Heart right ventricle (tissue), 16 donors: ENCODE measurements around the gene PTPRN2. TPM values are rescaled to one million over a fixed set of nuclear protein-coding genes. Genes with fewer than 3 reads are reported as not detected.
"Not testable (repeated sequence)": the region's sequence is repeated elsewhere in the genome, so short reads cannot be mapped to it uniquely, and the experiment has no call there.

Experiments used
- ATAC-seq, 8 donors: fragments of 200-7000 bp; cut with Tn5 transposase; one replicate each; pipeline ENCODE4 v1.9.1; 2020; ENCODE audit warnings: mild to moderate bottlenecking in 8 of 8, moderate library complexity in 8 of 8, moderate number of reproducible peaks in 1 of 8
- DNase-seq, 2 donors: peaks; one replicate each; pipeline ENCODE4 v3.0.0-alpha.2; 2020
- H3K27ac ChIP-seq, 10 donors: fragments of 200-600 bp; sonication (generic) in 2 of 10; one replicate each; pipeline versions ENCODE4 v1.5.0 to v1.8.0; 2020 to 2022; ENCODE audit warnings: mild to moderate bottlenecking in 3 of 10
- H3K27me3 ChIP-seq, 7 donors: fragments of 200-600 bp; one replicate each; pipeline ENCODE4 v1.8.0; 2021 to 2022; ENCODE audit warnings: mild to moderate bottlenecking in 2 of 7
- H3K36me3 ChIP-seq, 9 donors: fragments of 200-600 bp; sonication (generic) in 1 of 9; one replicate each; pipeline versions ENCODE4 v1.5.0 to v1.8.0; 2020 to 2022; ENCODE audit warnings: mild to moderate bottlenecking in 2 of 9
- H3K4me1 ChIP-seq, 9 donors: fragments of 200-600 bp; sonication (generic) in 1 of 9; one replicate each; pipeline versions ENCODE4 v1.5.0 to v1.8.0; 2020 to 2022; ENCODE audit warnings: mild to moderate bottlenecking in 4 of 9
- H3K4me3 ChIP-seq, 10 donors: fragments of 200-600 bp; sonication (generic) in 2 of 10; one replicate each; pipeline versions ENCODE4 v1.5.0 to v1.8.0; 2020 to 2022; ENCODE audit warnings: mild to moderate bottlenecking in 7 of 10, moderate library complexity in 2 of 10
- H3K9me3 ChIP-seq, 11 donors: fragments of 200-600 bp in 10 of 11; sonication (generic) in 2 of 11; one replicate each; pipeline versions ENCODE4 v1.5.0 to v1.8.0; 2013 to 2022; ENCODE audit warnings: mild to moderate bottlenecking in 2 of 11, control low read depth in 1 of 11, moderate library complexity in 1 of 11
- WGBS, 2 donors: extraction: QIAGEN DNeasy Blood & Tissue Kit; methylation state at CpG; one replicate each; pipeline ENCODE4 v1.1.7; 2013; ENCODE audit warnings: inconsistent platforms in 1 of 2; 5-methylcytosine and 5-hydroxymethylcytosine counted together
- intact Hi-C, 10 donors: fragments of 100-400 bp; cut with DNase I; formaldehyde crosslinking; loops; one replicate each; pipeline versions ENCODE4 v1.11.1 to v1.14.2; 2022
- microRNA-seq, 2 donors: library from miRNA; unstranded; fragments of <30 nt; microRNA quantifications; one replicate each; pipeline ENCODE4 v1.2.0, GENCODE V29; 2021
- polyA plus RNA-seq, 2 donors: library from polyadenylated mRNA; stranded (reverse); fragments of 200-250 nt; gene quantifications; one replicate each; pipeline ENCODE4 v1.2.3, GENCODE V29; 2013
- total RNA-seq, 10 donors: library from RNA; stranded (reverse); fragmentation: NEBNext Ultra II Directional in 3 of 10; extraction: Animal tissue kit (Norgen Biotek cat#: 25700) in 3 of 10; gene quantifications; one replicate each; pipeline versions ENCODE4 v1.2.1 to v1.2.4, GENCODE V29; 2021 to 2023
- TF ChIP-seq, protein P1 (sequence below), 9 donors: fragments of 200-600 bp; sonication (generic) in 2 of 9; IDR thresholded peaks; one replicate each; pipeline versions ENCODE4 v1.5.0 to v1.8.0; 2021 to 2022; ENCODE audit warnings: antibody characterized with exemption in 9 of 9, mild to moderate bottlenecking in 5 of 9, moderate library complexity in 1 of 9
- donor health status: Arrhythmogenic right ventricular cardiomyopathy.
- donor health status: ischemic (EF 13 %, LVEDD 7.1; RV severe dilation, severe dysfunction).
- donor health status: healthy with polysubstance abuse.
- donor health status: DM: no; HTN: yes; CAD: no.
- donor health status: DM: no; HTN: no; CAD: no.
- donor health status: ischemic (EF 25% LVEDD 6.9; RV normal size, moderate dysfunction).
- donor health status: ischemic (EF 25% LVEDD 5.7; RV mildly dilated, moderate dysfunction).
- donor health status: healthy.
- donor health status: DM: yes; HTN: yes; CAD: no.
- donor health status: Ischemic cardiomyopathy.
- donor health status: ischemic (EF 35%, LVEDD 5.7; RV mildly dilated, moderate dysfunction).
- donor health status: nonischemic (EF 11% LVEDD 7.7; RV severe dilation, severe dysfunction).
- donor health status: DM: yes; HTN: yes; CAD: no.
- donor health status: PGD.
- donor health status: ischemic (EF 29% LVEDD 5.4; RV normal size, mild dysfunction).
- donor health status: nonischemic (EF 23%, LVEDD 6.1; RV moderate dilation, normal function).

PTPRN2 gene
- total and polyA plus RNA-seq, 12 donors: 0.82 to 1.8 (median 1.3) TPM

GRCh38 chr7:157493776-157494175 is 1093.8 kb downstream of the PTPRN2 start:
- DNase-seq: no peak
- Histone ChIP-seq H3K9me3 (peaks cover 0 to 18% (median 8%) of the 10 kb centered on the region in 11 donors), H3K27ac (no peak overlapping the region), H3K36me3 (no peaks in the 10 kb centered on the region), H3K27me3 (peaks cover 0 to 21% (median 5%) of the 10 kb centered on the region in 7 donors), H3K4me3 (no peak overlapping the region), H3K4me1 (peaks cover 0 to 20% (median 0%) of the 10 kb centered on the region in 9 donors)
- ATAC-seq: no peak
- intact Hi-C loops: no loop called here
- TF ChIP-seq, protein P1, sequence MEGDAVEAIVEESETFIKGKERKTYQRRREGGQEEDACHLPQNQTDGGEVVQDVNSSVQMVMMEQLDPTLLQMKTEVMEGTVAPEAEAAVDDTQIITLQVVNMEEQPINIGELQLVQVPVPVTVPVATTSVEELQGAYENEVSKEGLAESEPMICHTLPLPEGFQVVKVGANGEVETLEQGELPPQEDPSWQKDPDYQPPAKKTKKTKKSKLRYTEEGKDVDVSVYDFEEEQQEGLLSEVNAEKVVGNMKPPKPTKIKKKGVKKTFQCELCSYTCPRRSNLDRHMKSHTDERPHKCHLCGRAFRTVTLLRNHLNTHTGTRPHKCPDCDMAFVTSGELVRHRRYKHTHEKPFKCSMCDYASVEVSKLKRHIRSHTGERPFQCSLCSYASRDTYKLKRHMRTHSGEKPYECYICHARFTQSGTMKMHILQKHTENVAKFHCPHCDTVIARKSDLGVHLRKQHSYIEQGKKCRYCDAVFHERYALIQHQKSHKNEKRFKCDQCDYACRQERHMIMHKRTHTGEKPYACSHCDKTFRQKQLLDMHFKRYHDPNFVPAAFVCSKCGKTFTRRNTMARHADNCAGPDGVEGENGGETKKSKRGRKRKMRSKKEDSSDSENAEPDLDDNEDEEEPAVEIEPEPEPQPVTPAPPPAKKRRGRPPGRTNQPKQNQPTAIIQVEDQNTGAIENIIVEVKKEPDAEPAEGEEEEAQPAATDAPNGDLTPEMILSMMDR (IDR thresholded peaks at IDR 0.05): no peak
- WGBS, 2 donors: 73 to 83% methylated on average over 4 of the region's 4 CpGs

DNA sequence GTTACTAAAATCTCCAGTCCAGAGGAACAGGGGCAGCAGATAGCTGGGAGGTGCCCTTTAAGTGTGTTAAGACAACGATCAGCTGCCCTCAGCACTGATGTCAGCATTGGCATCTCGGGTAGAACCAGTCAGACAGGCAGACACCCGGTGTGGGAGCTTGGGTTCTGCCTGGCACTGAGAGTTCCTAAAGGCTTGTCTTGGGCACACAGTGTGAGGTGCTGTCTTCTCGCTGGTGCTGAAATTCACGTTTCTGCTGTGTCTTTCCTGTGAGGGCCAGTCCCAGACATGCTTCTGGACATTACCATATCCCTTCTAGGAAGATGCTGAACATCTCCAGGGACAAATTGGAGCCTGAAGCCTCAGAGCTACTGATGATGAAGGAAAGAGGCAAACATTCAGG is 1094.6 kb downstream of the PTPRN2 start:
- peaks cover 0 to 18% (median 8%) of the 10 kb centered on the region in 11 donors for H3K9me3 ChIP-seq
- intact Hi-C loops: no loop called here
- TF ChIP-seq, protein P1 (IDR thresholded peaks at IDR 0.05): no peak
- WGBS, 2 donors: 48 to 53% methylated on average over 5 of the region's 5 CpGs
- H3K36me3 ChIP-seq: no peaks in the 10 kb centered on the region
- ATAC-seq (no peak), DNase-seq (no peak)
- H3K4me3 ChIP-seq: no peak overlapping the region
- peaks cover 0 to 21% (median 5%) of the 10 kb centered on the region in 7 donors for H3K27me3 ChIP-seq
- H3K4me1 ChIP-seq: peaks cover 0 to 20% (median 0%) of the 10 kb centered on the region in 9 donors
- no peak overlapping the region for H3K27ac ChIP-seq

GRCh38 chr7:157490465-157490912 is 1097.1 kb downstream of the PTPRN2 start:
- Histone ChIP-seq H3K4me1 (peaks cover 0 to 20% (median 0%) of the 10 kb centered on the region in 9 donors), H3K27ac (peak overlapping the region in 1 of 10 donors; percentile 22), H3K9me3 (peaks cover 0 to 18% (median 8%) of the 10 kb centered on the region in 11 donors), H3K4me3 (no peak overlapping the region), H3K36me3 (no peaks in the 10 kb centered on the region), H3K27me3 (peaks cover 0 to 25% (median 9%) of the 10 kb centered on the region in 7 donors)
- intact Hi-C loops: no loop called here
- TF ChIP-seq, protein P1 (IDR thresholded peaks at IDR 0.05): no peak
- WGBS, 2 donors: 69 to 75% methylated on average over 8 of the region's 8 CpGs
- peak in 3 of 8 donors; percentile 33 to 39 (median 37) for ATAC-seq
- DNase-seq: no peak

GRCh38 chr7:157489870-157490269 is 1097.8 kb downstream of the PTPRN2 start:
- Histone ChIP-seq H3K9me3 (peaks cover 0 to 18% (median 8%) of the 10 kb centered on the region in 11 donors), H3K27me3 (peaks cover 0 to 27% (median 12%) of the 10 kb centered on the region in 7 donors), H3K4me1 (peaks cover 0 to 20% (median 0%) of the 10 kb centered on the region in 9 donors), H3K27ac (peak overlapping the region in 1 of 10 donors; percentile 22)
- ATAC-seq, DNase-seq, intact Hi-C loops, H3K4me3 ChIP-seq, H3K36me3 ChIP-seq: not testable (repeated sequence)
- 84% methylated on average over 3 of the region's 3 CpGs for WGBS, 2 donors

Small RNA genes lying within 50 kb of the gene (microRNA-seq; reads per million reads assigned to microRNA genes)
- gene MIR153-2: 0 to 1.0 reads per million in 2 donors
- 0 reads per million in 2 donors for gene MIR5707
- gene MIR595: 0 reads per million in 2 donors

Other genes with a start within 250 kb of the PTPRN2 start
- 1 to 10 TPM; 3.5 to 8.0 (median 4.6) TPM for gene NCAPG2, start 117.0 kb upstream of the PTPRN2 start, total RNA-seq
- 1 to 10 TPM; 1.3 to 1.8 TPM for gene NCAPG2, start 117.0 kb upstream of the PTPRN2 start, polyA plus RNA-seq
- 10 to 100 TPM; 44.3 to 79.2 (median 50.0) TPM for gene ESYT2, start 241.7 kb upstream of the PTPRN2 start, total RNA-seq
- 10 to 100 TPM; 18.9 to 26.4 TPM for gene ESYT2, start 241.7 kb upstream of the PTPRN2 start, polyA plus RNA-seq